ENCODE results near the gene TFPI.
"Not testable (repeated sequence)": the region's sequence is repeated elsewhere in the genome, so short reads cannot be mapped to it uniquely, and the experiment has no call there.

- not testable (repeated sequence) for TF ChIP-seq CTCF, POLR2A, EP300 (IDR thresholded peaks at IDR 0.05)
These were observed 17.8 kb upstream of the TFPI start for GRCh38 chr2:187571996-187572395.

All from tibial nerve (tissue), 4 donors.